HG03439 (cell line): ENCODE data around the gene SMTN.
"Not testable (repeated sequence)": the region's sequence is repeated elsewhere in the genome, so short reads cannot be mapped to it uniquely, and the experiment has no call there.

ENCODE experiments used
- ATAC-seq: cut with Tn5 transposase; IDR thresholded peaks from one replicate; pipeline ENCODE4 v1.9.1; 2021; ENCODE audit warnings: mild to moderate bottlenecking, moderate library complexity; ENCODE audit not compliant: unreplicated experiment

SMTN gene

DNA sequence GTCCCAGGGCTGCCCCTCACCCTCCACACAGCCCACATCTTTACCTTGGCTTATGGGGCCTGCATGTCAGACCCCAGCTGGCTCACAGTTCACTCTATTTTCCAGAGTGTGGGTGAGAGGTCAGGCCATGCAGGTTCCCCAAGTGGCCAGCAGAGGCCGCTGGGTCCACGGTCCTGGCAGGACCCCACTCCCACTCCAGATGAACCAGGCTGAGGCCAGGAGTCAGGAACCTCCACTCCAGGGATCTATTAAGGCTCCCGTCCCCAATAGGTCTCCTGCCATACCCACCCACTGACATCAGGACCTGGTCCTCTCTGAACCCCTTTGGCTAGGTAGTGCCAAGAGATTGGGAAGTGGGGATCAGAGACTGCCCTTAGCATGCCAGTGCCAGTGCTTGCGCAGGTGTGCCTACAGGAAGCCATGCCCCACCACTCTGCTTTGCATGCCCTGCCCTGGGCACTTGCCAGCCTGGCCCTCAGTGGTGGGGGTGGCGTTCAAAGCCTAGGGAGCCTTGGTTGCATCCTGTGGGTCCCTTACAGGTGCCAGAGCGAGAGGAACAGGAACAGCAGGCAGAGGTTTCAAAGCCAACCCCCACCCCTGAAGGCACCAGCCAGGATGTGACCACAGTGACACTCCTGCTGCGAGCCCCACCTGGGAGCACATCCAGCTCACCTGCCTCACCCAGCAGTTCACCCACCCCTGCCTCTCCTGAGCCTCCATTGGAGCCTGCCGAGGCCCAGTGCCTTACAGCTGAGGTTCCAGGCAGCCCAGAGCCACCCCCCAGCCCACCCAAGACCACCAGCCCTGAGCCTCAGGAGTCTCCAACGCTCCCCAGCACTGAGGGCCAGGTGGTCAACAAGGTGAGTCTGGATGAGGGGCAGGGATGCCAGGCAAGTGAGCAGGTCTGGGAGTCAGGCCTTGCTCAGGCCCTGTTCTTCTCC, 8.3 kb downstream of the SMTN start:
- ATAC-seq: no peak

DNA sequence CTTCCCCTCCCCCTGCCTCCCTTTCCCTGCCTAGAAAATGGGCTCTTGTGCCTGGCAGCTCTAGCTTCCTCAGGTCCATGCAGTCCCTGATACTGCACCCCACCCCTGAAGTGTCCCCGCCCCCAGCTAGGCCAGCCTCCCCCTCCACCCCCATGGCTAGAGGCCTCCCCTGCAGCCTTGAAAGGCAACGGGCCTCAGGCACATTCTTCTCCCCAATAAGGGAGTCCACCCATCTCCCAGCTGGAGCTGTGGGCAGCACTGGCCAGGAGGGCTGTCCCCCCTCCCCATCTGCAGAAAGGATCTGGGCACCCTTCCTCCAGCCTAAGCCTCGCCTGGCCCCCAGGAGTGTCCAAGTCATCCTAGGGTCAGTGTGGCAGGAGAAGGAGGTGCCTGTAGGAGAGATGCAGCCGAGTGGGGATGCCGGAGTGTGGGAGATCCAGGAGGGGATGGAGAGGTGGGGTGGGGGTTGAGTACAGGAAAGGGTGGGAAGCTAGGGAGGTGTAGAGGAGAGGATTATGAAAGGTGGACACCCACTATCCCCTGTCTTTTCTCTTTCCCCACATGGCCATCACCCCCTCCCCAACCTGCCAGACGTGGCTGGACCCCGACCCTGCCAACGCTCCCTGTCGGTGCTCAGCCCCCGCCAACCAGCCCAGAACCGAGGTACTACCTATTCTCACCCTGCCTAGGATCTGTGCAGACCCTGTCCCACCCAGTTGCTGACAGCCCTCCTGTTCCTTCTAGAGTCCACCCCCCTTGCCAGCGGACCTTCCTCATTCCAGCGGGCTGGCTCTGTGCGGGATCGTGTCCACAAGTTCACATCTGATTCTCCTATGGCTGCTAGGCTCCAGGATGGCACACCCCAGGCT, 9.3 kb downstream of the SMTN start:
- no peak for ATAC-seq

DNA sequence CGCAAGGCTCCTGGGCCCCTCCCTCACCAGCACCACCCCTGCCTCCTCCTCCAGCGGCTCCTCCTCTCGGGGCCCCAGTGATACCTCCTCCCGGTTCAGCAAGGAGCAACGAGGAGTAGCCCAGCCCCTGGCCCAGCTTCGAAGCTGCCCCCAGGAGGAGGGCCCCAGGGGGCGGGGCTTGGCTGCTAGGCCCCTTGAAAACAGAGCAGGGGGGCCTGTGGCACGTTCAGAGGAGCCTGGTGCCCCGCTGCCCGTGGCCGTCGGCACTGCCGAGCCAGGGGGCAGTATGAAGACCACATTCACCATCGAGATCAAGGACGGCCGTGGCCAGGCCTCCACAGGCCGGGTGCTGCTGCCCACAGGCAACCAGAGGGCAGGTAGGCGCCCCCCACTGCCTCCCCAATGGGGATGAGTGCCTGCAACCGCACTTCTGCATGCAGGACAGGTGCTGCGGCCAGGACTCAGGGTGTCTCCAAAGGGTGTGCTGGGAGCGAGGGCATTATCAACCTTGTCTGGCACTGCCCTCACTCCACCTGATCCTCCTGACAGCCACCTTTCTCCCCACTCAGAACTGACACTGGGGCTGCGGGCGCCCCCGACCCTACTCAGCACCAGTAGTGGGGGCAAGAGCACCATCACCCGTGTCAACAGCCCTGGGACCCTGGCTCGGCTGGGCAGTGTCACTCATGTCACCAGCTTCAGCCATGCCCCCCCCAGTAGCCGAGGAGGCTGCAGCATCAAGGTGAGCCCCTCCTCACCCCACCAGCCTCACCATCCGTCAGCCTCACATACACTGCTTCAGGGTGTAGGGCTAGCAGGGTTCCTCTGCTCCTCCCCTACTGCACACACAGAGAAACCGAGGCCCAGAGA, 10.2 kb downstream of the SMTN start:
- ATAC-seq: no peak

DNA sequence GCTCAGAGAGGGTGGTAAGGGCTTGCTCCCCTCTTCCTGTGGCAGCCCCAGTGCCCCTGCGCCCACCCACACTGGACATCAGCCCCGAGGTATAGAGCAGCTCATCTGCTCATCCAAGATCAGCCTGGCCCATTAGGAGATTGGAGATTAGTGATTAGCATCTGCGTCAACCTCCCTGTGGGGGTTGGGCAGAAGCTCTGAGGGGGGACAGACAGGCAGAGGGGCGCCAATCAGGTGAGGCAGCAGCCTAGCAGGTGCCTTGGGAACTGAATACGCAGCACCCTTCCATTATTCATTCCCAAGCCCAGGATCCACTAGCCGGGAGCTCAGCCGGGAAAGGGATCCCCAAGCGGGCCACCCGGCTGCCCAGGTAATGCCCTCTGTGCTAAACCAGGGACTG, 11.0 kb downstream of the SMTN start:
- ATAC-seq: no peak

DNA sequence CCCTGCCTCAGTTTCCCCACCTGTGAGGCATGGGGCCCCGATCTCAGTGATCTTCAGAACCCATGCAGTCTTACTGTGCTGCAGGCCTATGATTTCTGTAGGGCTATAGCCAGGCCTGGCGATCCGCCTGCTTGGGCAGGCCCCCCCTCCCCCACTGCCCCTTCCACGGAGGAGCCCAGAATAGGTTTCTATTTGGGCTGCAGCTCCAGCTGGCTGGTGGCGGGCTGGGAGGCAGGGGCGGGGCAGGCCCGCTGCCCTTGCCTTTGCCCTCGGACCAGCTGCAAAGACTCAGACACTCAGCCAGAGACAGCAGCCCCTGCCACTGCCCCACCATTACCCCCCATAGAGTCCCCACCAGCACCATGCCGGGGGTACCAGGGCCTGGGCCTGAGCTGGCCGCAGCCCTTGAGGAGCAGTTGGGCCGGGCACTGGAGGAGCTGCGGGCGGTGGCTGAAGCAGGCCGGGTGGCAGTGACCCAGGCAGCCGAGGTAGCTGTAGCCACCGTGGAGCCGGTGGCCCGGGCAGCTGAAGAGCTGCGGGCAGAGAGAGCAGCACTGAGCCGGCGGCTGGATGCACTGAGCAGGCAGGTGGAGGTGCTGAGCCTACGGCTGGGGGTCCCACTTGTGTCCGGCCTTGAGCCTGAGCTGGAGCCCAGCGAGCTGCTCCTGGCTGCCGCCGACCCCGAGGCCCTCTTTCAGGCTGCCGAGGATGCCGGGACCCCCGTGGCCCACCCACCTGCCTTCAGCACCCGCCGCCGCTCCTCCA, 12.2 kb downstream of the SMTN start:
- ATAC-seq: no peak

DNA sequence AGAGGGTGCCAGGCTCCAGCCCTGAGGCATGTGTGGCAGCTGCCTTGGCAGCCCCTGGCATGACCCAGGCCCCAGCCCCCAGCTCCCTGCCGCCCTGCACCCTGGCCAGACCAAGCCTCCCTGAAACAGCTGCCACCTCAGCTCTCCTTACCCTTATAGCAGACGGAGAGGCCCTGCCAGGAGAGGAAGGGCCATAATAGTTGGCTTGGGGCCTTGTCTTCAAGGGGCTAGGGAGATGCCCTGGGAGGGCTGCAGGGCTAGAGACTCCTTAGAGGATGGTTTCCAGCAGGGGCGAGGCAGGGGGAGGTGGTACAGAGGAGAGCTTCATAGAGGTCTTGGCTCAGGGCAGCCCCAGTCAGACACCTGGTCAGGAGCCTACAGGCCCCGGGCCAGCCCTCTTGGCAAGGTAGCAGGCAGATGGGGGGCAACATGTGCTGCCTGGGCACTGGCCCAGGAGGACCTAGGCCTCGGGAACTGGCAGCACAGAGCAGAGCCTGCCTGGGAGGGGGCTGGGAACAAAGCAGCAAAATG, 13.0 kb downstream of the SMTN start:
- ATAC-seq: no peak

DNA sequence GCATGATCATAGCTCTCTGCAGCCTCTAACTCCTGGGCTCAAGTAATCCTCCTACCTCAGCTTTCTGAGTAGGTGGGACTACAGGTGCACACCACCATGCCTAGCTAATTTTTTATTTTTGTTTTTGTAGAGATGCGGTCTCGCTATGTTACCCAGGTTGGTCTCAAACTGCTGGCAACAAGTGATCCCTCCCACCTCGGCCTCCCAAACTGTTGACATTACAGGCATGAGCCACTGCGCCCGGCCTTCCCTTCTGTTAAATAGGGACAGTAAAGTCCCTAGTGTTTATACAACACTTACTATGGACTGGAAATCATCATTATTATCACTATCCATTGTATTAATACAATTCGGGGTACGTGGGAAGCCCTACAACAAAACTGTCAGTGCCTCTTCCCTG, 13.6 kb downstream of the SMTN start:
- ATAC-seq: no peak

DNA sequence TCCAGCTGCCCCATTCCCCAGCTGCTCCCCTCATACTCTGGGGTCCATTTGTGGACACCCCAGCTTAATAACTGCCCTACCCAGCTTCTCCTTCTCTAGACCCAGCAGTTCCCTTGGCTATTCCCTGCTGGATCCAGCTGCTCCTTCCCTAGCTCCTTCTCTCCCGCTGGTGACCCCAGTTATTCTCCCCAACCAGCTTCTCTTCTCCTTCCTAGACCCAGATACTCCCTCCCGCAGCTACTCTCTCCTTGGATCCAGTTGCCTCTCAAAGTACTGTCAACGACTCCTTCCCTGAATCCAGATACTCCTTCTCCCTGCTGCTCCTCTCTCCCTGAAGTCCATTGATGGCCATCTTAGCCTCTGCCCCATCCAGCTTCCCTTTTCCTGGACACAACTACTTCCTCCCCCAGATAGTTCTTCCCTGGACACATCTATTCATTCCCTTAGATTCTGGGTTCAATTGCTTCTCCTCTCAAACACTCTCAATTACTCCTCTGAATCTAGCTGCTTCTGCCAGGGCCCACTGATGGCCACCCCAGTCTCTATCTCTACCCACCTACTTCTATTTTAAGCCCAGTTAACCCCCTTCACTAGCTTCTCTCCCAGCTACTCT, 14.6 kb downstream of the SMTN start:
- ATAC-seq: no peak

DNA sequence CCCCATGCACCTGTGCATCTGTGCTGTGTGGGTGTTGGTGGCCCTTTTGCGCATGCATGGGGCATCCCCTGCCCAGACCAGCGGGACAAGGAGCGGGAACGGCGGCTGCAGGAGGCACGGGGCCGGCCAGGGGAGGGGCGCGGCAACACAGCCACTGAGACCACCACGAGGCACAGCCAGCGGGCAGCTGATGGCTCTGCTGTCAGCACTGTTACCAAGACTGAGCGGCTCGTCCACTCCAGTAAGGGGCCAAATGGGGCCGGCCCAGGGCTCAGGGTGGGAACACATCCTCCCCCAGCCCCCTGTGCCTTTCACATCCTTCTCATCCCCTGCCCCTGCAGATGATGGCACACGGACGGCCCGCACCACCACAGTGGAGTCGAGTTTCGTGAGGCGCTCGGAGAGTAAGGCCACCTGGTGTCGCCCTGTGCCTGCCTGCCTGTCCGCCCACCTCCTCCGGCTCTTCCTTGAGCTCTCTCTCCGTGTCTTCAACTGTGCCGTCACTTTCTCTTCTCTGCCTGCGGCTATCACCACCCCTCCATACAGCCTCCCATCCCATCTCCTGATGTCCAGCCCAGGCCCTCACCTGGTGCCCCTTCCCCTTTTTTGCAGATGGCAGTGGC, 15.7 kb downstream of the SMTN start:
- no peak for ATAC-seq

DNA sequence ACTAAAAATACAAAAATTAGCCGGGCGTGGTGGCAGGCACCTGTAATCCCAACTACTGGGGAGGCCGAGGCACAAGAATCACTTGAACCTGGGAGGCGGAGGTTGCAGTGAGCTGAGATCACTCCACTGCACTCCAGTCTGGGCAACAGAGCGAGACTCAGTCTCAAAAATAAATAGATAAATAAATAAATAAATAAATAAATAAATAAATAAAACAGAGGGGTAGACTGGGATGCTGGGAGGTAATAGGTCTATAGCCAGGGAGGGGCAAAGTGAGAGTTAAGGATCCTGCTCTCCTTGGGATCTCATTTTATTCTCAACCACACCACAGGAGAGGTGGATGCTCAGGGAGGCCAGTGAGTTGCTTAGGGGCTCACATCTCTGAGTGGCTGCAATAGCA, 16.4 kb downstream of the SMTN start:
- ATAC-seq: not testable (repeated sequence)

DNA sequence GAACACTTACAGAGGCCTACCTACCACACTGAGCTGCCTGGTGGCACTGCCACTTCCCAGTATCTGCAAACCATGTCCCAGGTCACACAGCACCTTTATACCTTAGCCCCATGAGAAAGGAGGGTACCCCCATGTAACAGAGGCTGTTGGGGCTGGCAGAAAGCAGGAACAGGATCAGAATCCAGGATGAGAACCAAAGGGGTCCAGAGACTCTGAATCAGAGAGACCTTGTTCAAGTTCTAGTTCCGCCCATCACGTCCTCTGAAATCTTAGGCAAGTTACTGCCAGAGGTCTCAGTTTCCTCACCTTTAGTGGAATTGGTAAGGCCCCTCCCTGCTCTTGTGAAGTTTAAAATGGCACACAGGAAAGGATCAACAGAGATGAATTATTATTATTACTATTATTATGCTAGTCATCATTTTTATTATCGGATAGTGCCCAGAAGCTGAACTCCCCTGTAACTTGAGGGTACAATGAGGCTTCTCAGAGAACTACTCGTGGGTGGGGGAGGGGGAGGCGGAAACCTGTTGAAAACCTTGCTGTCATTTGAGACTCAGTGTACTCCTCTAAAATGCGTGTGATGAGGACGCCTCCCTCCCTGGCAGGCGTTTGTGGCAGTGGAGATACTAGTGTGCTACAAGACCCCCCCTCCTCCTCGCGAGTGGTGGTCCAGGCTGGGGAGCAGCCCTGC, 17.0 kb downstream of the SMTN start:
- no peak for ATAC-seq

DNA sequence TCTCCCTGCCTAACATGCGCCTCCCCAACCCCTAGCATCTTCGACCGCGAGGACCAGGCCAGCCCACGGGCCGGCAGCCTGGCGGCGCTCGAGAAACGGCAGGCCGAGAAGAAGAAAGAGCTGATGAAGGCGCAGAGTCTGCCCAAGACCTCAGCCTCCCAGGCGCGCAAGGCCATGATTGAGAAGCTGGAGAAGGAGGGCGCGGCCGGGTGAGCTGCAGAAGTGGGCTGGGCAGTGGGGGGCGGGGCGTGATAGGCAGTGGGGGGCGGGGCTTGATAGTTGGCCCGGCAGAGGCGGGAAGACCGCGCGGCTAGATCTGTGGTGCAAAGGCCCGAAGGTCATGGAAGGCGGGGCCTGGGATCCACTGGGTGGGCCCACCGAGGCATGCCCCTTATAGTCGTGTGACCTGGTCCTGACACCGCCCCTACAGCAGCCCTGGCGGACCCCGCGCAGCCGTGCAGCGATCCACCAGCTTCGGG, 17.6 kb downstream of the SMTN start:
- no peak for ATAC-seq

DNA sequence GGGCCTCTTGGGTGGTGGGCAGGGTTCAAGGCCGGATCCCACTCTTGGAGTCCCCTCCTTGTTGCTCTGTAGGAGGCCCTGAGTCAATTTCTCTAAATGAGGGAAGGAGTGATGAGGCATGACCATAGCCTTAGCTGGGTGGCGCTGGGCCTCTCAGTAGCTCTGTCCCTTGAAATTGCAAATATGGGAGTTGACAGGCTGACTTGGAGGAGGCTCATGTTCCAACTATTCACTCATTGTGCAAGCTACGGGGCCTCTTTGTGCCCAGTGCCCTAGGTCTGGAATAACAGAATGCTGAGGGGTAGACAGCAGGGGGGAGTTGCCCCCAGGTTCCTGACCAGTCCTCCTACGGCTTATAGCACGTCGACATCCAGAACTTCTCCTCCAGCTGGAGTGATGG, 18.3 kb downstream of the SMTN start:
- ATAC-seq: no peak

DNA sequence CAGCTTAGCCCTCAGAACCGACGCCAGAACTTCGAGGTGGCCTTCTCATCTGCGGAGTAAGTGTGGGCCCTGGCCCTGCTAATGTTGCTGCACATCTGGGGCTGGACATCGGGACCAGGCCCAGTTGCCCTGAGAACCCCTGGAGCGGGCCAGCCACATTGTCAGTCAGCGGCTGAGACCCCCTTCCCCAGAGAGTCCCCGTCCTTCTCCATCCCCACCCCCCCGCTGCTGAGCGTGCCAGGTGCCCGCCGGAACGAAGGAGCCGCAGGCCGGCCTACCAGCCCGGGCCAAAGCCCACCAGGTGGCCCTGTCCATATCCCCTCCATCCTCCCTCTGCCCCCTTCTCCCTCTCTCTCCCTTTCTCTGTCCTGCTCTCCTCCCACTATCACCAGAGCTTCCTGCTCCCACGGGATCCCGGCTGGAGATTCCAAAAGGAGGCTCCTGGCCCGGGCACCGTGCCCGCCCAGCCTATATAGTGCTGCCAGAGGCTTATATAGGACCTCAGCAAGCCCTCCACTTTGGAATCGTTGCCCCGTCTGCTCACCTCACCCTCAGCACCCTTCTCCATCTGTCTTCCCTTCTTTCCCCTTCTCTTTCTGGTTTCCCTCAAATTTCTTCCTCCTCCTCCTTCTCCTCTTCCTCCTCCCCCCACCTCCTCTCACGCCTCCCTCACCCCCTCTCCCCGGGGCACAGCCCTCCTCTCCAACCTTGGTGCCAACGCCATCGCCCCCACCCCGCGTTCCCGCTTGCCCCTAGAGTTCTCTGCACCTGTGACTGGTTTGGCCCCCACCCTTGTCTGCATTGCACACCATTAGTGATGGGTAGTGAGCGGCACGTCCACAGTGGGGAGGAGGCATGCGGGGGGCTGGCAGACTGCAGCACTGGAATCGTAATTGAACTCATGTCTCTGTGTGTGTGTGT, 19.0 kb downstream of the SMTN start:
- ATAC-seq: no peak

DNA sequence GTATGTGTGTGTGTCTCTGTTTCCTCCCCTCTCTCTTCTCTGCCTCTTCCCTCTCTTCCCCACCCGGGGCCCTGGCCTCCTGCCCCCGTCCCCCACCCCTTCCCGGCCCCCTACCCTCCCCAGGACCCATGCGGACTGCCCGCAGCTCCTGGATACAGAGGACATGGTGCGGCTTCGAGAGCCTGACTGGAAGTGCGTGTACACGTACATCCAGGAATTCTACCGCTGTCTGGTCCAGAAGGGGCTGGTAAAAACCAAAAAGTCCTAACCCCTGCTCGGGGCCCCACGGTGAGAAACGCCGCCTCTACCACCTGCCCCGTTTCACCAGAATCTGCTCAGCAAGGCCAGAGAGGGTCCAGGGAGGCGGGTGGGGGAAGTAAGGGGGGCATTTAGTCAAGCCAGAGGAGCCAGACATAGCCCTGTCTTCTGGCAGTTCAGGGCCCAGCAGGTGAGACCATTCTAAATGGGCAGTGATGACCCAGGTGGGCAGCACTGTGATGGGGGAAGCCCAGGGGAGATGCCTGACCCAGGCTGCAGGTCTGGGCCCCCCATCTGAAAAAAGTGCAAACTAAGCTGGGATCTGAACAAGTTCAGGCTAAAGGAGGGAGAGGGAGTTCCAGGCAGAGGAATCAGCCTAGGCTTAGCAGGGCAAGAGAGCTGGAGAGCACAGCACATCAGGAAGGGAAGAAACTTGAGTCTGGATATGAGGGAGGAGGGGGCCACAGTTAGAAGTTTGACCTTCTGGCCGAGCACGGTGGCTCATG, 19.8 kb downstream of the SMTN start:
- ATAC-seq: no peak

DNA sequence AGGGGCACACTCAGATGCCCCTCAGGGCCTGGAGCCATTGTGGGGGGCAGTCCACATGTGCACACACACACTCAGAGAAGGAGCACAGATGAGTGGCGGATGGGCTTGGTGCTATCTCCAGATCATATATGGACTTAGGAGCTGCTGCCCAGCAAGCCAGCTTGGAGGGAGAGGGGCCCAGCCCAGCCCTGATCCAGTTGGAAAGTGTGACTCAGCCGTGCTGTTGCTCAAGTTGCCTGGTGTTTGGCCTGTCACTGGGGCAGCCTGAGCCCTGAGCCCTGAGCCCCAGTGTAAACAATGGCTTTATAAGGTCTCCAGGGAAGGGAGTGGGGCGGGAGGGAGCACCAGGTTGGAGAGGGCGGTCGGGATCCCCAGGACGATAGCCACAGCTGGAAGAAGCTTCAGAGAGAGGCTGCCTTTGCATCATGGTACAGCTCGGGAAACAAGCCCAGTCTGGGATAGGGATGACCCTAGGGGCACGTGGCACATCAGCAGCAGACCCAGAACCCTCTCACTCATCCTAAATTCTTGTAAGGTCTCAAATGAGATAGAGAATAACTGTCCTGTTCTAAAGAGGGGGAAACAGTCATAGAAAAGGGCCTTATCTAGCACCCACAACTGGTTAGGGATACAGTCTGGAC, 21.4 kb downstream of the SMTN start:
- ATAC-seq: no peak
